Fibroblast of the conjunctiva (primary cell): ENCODE data around the gene VPS50.
A peak's percentile ranks its signal among the peaks of the same experiment; 100 is the strongest.
"Not testable (repeated sequence)": the region's sequence is repeated elsewhere in the genome, so short reads cannot be mapped to it uniquely, and the experiment has no call there.

ENCODE experiments used
- DNase-seq: peaks from one replicate; pipeline ENCODE4 v3.0.0-alpha.2; 2010; ENCODE audit warnings: low read depth

Gene VPS50

DNA sequence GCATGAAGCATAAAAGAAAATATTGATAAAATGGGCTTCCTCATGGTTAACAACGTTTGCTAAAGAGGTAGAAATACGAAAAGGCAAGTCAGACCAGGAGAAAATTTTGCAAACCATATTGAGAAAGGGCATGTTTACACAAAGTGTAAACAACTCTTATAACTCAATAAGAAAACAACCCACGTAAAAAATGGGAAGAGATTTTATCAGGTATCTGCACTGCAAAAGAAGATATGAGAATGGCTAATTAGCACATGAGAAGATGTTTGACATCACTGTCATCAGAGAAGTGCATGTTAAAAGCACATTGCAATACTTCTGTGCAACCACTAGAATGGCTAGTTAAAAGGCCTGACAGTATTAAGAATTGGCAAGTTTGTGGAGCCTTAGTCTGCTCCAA is 99.5 kb downstream of the VPS50 start:
- DNase-seq, result no peak

DNA sequence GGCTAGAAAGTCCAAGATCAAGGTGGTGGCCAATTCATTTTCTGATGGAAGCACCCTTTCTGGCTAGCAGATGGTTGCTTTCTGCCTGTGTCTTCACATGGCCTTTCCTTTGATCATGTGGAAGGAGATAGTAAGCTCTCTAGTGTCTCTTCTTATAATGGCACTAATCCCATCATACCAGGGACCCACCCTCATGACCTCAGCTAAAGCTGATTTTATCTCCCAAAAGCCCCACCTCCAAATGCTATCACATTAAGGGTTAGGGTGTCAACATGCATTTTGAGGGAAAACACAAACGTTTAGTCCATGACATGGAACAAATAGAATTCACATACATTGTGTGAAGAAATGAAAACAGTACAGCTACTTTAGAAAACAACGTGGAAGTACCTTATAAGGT is 100.0 kb downstream of the VPS50 start:
- no peak for DNase-seq

GRCh38 chr7:93337052-93337451 is 104.9 kb downstream of the VPS50 start:
- no peak for DNase-seq

GRCh38 chr7:93342178-93342577 is 110.0 kb downstream of the VPS50 start:
- not testable (repeated sequence) for DNase-seq

DNA sequence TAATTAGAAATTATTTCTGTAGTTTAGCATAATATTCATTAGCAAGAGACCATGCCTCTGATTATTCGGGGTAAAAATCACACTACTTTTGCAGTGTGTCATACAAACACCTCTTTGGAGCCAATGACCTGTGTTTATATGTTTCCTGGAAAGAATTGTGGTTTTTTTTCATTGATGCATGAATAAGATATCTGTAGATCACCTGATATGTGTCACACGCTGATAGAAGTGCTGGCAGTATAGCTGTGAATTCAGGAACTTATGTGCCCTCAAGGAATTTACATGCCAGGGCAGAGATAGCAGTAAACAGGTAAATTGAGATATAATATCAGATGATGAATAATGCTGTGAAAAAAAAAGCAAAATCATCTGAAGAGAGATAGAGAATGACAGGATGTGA is 118.2 kb downstream of the VPS50 start:
- no peak for DNase-seq

- DNase-seq, result no peak
Observed at GRCh38 chr7:93352881-93353280, 120.7 kb downstream of the VPS50 start.

DNA sequence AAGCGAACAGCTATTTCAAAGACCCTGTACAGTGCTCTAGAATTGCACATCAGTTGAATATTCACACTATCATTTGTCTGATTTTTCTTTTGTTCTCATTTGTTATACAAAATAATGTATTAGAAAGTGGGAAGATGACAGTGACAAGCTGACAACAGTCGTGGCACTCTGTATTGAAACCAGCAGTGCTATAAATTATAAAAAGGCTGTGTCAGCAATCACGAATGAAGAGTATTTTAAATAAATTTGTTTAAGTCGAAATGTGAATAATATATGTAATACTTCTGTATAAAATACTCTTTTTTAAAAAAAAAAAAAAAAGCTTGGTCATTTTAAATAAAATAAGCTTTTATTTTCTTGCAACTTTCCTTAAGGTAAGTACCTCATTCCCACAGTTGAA is 122.6 kb downstream of the VPS50 start:
- no peak for DNase-seq

- DNase-seq, result no peak
Observed at GRCh38 chr7:93359520-93360198, 127.5 kb downstream of the VPS50 start.

DNA sequence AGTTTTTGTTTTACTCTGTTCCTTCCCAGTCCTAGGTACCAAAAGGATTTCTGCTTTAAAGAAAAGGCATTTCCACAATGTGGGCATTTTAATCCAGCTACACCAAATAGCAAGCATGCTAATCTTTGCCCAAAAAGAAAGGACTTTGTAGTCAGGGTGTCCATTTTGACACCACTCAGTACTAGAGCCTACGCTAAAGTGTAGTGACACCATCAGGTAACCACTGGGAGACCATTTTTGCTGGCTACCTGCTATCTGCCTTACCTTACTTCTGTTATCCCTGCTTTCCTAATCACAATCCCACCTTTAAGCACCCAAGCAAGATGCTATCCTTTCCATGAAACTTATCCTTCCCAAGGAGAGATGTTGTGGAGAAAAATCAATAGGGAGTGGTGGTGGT is 129.7 kb downstream of the VPS50 start:
- no peak for DNase-seq

DNA sequence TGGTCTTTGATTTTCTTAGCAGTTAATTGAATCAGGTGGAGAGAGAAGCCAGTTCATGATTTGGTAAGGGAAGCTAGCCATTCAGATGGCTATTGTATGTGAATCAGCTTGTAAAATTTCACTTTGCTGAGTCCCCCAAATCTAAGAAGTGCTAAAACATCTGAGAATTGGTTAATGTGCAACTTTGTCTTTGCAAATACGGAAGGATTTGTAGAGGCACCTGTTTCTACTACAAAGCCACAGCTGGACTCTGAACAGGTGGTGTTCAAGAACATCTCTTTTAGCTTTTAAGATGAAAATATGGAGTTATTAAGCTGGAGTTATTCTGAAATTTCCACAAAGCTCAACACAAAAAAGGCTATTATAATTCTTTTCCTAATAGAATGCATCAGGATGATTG is 132.6 kb downstream of the VPS50 start:
- DNase-seq, result no peak

DNA sequence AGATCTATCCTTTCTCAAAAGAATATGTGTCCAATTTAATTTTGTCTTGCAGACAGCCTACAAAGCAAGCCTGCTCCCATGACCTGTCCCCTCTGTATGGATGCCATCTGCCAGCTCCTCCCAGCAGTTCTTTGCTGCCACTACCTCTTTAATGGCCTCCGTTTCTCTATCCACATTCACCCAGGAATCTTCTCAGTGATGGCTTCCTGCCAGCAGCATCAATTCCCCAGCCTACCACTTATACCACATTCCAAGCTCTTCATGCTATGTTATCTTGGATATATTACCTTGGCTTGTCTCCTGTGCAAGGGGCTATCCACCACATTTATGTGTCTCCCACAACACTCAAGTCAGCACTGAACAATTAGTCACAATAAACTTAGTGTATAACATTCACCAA is 133.2 kb downstream of the VPS50 start:
- DNase-seq, result no peak

DNA sequence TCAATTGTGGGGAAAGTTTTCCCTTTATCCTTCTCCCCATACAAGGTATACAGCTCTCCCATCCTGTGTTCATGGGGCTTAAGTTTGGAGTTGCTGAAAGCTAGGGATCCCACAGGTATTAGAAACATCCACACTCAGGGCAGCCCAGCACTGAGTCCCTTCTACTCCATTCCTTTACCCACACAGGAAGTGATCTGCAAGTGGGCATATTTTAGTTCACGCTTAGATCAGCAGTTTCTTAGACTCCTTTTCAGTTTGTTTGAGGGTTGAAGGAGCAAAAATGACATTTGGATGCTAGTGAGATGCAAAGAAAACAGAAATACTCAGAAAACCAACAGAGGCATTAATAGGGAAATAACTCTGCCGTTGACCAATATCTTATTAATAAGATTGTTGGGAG is 134.7 kb downstream of the VPS50 start:
- DNase-seq, result no peak

DNA sequence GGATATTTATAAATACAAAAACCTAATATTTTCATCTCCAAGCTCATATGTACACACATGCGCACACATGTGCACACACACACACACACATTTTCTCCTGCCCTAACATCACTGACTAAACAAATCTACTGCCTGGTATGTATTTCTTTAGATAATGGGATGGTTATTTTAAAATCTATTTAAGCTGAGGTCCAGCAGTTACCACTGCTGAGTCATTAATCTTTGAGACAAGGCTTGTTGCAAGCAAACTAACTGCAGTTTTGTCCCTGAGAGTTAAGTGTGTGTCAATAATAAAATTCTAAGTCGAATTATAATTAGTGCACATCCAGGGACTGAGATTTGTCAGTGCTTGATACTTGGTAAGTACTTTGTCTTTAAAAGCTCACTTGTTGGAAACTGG is 135.1 kb downstream of the VPS50 start:
- DNase-seq, result no peak

DNA sequence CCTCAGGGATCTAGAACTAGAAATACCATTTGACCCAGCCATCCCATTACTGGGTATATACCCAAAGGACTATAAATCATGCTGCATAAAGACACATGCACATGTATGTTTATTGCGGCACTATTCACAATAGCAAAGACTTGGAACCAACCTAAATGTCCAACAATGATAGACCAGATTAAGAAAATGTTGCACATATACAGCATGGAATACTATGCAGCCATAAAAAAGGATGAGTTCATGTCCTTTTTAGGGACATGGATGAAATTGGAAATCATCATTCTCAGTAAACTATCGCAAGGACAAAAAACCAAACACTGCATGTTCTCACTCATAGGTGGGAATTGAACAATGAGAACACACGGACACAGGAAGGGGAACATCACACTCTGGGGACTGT is 138.8 kb downstream of the VPS50 start:
- not testable (repeated sequence) for DNase-seq

DNA sequence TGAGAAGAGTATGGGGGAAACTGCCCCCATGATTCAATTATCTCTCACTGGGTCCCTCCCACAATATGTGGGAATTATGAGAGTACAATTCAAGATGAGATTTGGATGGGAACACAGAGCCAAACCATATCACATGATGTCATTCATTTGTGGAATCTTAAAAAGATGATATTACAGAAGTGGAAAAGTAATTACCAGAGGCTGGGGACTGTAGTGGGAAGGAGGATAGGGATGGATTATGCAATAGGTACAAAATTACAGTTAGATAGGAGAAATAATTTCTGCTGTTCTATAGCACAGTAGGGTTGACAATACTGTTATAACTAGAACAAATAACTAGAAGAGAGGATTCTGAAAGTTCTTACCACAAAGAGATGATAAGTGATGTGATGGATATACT is 141.4 kb downstream of the VPS50 start:
- DNase-seq, result no peak

- DNase-seq, result peak; percentile 3
Observed at GRCh38 chr7:93374345-93374940, 142.3 kb downstream of the VPS50 start.

- no peak for DNase-seq
Observed at GRCh38 chr7:93375603-93376002, 143.4 kb downstream of the VPS50 start.

- DNase-seq, result no peak
Observed at GRCh38 chr7:93378131-93378760, 146.1 kb downstream of the VPS50 start.

DNA sequence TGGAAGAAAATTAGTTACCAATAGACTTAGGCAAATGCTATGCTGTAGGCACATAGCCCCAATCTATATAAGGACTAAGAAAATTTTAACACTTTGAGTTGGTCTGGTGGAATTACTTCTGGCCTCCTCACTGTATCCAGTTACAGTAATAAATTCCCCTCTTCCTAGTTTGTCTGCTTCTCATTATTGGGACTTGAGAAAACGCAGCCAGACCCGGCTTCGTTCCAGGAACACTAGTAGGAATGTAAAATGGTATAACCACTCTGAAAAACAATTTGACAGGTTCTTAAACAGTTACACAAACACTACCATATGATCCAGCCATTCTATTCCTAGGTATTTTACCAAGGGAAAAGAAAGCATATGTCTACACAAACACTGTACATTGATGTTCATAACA is 150.2 kb downstream of the VPS50 start:
- no peak for DNase-seq

DNA sequence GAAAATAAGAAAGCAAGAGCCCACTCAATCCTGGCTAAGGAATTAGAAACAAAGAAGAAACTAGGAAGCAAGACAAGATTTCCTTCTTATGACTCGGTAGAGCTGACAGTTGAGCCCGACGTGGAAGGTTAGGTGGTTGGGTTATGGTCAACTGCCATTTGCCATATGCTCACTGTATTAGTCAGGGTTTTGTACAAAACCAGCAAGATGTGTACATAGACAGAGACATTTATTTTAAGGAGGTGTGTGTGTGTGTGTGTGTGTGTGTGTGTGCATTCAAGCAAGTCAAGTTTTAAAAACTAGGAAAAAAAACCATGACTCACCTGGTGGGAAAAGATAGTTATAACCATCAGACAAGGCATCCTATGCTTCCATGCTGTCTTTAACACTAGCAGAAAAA is 158.5 kb downstream of the VPS50 start:
- no peak for DNase-seq

DNA sequence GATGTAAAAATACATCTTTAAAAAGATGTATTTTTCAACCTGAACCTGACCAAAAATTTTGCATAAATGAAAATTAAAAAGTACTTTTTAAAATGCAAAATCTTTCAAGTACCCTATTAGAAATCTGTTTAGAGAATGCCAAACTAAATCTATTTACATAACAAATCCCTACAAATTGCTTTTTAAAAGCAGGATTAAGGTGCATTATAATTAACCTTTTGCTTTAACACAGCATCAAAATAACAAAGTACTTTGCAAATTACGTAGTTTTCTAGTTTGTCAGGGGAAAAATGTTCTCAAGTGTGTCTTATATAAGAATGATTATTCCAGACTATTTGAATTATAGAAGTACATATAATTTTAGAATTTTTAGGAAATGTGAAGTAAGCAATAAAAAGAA is 160.8 kb downstream of the VPS50 start:
- no peak for DNase-seq

- no peak for DNase-seq
Observed at GRCh38 chr7:93399642-93400041, 167.5 kb downstream of the VPS50 start.

- DNase-seq, result no peak
Observed at GRCh38 chr7:93402944-93403343, 170.8 kb downstream of the VPS50 start.

DNA sequence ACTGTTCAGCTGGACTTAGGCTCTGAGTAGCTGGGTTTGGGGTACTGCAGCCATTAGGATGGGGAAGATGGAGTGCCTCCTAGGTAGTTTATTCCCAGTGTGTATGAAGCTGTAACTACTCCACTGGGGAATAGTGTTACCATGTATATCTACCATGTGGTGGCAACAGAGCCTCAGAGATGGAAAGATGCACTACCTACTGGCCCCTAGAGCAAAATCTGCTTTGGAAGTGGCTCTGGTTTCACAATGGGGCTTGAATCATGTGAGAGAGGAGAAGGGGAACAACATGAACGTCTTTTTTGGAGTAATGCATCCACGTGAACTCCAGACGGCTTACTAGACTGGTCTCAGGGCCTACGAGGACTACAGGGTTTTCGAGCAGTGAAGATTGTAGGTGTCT is 175.1 kb downstream of the VPS50 start:
- no peak for DNase-seq
